Upper lobe of right lung (tissue), 1 donor: ENCODE data around the gene C5orf47. TPM values are rescaled to one million over a fixed set of nuclear protein-coding genes. Genes with fewer than 3 reads are reported as not detected.
"Not testable (repeated sequence)": the region's sequence is repeated elsewhere in the genome, so short reads cannot be mapped to it uniquely, and the experiment has no call there.

Experiments
- ATAC-seq: fragments of 200-7000 bp; cut with Tn5 transposase; one replicate; pipeline ENCODE4 v1.9.1; 2020; ENCODE audit warnings: mild to moderate bottlenecking, moderate library complexity
- DNase-seq: peaks from one replicate; pipeline ENCODE4 v3.0.0-alpha.2; 2020
- H3K27ac ChIP-seq: fragments of 200-600 bp; one replicate; pipeline ENCODE4 v1.8.0; 2022
- H3K27me3 ChIP-seq: fragments of 200-600 bp; one replicate; pipeline ENCODE4 v1.8.0; 2022; ENCODE audit warnings: mild to moderate bottlenecking
- H3K36me3 ChIP-seq: fragments of 200-600 bp; one replicate; pipeline ENCODE4 v1.8.0; 2022
- H3K4me1 ChIP-seq: fragments of 200-600 bp; one replicate; pipeline ENCODE4 v1.8.0; 2022
- H3K4me3 ChIP-seq: fragments of 200-600 bp; one replicate; pipeline ENCODE4 v1.8.0; 2022; ENCODE audit warnings: mild to moderate bottlenecking
- H3K9me3 ChIP-seq: fragments of 200-600 bp; one replicate; pipeline ENCODE4 v1.8.0; 2022
- intact Hi-C: fragments of 100-400 bp; cut with DNase I; formaldehyde crosslinking; loops from one replicate; pipeline ENCODE4 v1.11.0; 2022
- total RNA-seq: library from RNA; stranded (reverse); fragmentation: NEBNext Ultra II Directional; extraction: Animal tissue kit (Norgen Biotek cat#: 25700); gene quantifications from one replicate; pipeline ENCODE4 v1.2.1, GENCODE V29; 2021
- TF ChIP-seq, protein P1 (sequence below): fragments of 200-600 bp; IDR thresholded peaks from one replicate; pipeline ENCODE4 v1.8.0; 2022; ENCODE audit warnings: antibody characterized with exemption
- donor health status: DM: no; HTN: yes; CAD: no; lungs with severe emphysema.

C5orf47 gene
- total RNA-seq, 1 donor from 2014 or later, result not detected

DNA sequence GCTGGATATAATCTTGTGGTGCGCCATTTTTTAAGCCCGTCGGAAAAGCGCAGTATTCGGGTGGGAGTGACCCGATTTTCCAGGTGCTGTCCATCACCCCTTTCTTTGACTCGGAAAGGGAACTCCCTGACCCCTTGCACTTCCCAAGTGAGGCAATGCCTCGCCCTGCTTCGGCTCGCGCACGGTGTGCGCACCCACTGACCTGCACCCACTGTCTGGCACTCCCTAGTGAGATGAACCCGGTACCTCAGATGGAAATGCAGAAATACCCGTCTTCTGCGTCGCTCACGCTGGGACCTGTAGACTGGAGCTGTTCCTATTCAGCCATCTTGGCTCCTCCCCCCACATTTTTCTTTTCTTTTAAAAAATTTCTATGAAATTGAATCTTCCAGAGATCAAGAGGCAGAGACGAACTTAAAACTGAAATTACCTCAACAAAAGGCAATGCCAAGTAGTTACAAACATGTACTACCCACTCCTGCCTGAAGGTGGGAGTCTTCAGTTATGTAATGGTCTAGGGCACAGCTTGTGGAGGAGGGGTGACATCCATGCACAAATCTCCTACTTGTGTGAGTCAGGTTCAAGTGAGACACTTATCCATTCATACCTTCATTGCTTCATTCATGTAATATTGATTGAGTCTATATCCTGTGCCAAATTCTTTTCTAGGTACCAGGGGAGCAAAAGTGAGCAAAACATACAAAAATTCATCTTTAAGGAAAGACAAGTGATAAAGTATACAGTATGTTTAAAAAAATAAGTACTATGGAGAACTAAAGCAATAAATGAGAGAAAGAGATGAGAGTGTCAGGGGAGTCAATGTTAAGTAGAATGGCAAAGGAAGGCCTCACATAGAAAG is 31.3 kb downstream of the C5orf47 start:
- not testable (repeated sequence) for DNase-seq
- peak; percentile 35 for ATAC-seq

DNA sequence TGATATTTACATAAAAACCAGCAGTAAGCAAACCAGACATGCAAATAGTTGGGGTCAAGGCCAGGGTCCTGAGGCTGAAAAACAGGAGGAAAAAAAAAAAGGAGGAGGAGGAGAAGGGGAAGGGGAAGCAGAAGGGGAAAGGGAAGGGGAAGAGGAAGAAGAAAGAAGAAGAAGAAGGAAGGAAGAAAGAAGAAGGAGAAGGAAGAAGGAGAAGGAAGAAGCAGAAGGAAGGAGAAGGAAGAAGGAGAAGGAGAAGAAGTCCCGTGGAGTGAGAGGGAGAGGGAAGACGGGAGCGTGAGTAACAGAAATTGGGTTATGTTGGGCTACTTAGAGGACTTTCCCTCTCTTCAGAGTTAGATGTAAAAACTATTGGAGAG is 31.9 kb downstream of the C5orf47 start:
- intact Hi-C loops, result no loop called here

More for the DNA sequence above, 31.3 kb downstream of the C5orf47 start:
- intact Hi-C loops, H3K27ac ChIP-seq, H3K27me3 ChIP-seq, H3K36me3 ChIP-seq, H3K9me3 ChIP-seq, H3K4me1 ChIP-seq, H3K4me3 ChIP-seq: not testable (repeated sequence)
- TF ChIP-seq, protein P1, sequence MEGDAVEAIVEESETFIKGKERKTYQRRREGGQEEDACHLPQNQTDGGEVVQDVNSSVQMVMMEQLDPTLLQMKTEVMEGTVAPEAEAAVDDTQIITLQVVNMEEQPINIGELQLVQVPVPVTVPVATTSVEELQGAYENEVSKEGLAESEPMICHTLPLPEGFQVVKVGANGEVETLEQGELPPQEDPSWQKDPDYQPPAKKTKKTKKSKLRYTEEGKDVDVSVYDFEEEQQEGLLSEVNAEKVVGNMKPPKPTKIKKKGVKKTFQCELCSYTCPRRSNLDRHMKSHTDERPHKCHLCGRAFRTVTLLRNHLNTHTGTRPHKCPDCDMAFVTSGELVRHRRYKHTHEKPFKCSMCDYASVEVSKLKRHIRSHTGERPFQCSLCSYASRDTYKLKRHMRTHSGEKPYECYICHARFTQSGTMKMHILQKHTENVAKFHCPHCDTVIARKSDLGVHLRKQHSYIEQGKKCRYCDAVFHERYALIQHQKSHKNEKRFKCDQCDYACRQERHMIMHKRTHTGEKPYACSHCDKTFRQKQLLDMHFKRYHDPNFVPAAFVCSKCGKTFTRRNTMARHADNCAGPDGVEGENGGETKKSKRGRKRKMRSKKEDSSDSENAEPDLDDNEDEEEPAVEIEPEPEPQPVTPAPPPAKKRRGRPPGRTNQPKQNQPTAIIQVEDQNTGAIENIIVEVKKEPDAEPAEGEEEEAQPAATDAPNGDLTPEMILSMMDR, result peak; percentile 45

DNA sequence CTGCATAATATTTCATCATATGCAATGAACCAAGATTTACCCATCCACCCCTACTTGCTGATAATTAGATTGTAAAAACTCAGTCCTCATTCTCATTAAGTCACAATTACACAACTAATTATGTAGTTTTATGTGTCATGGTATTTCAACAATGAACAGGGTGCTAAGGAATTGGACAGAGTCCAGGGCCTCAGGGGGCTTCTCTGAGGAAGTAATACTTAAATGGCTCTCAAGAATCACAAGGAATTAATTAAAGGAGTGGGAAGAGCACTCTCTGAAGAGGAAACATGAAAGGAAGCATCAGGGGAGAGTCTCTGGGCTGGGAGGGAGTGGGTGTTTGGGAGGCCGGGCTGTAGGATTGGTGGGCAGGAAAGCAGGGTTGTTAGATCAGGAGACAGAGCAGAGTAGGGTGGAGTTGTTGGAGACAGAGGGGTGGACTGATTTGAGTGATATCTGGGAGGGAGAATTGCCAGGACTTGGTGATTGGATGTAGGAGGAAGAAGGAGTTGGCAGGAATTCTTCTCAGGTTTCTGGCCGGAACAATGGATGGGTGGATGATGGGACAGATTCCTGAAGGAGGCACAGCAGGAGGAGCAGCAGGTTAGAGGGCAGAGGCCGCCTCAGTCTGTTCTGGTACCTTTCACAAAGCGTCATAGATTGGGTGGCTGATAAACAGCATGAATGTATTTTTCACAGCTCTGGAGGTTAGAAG is 33.6 kb downstream of the C5orf47 start:
- no peak for DNase-seq
- Histone ChIP-seq H3K9me3 (no peaks in the 10 kb centered on the region), H3K27ac (no peak overlapping the region), H3K27me3 (no peaks in the 10 kb centered on the region), H3K4me3 (no peak overlapping the region), H3K4me1 (no peaks in the 10 kb centered on the region), H3K36me3 (no peaks in the 10 kb centered on the region)
- TF ChIP-seq, protein P1, result no peak
- no peak for ATAC-seq
- intact Hi-C loops, result no loop called here

More for the DNA sequence above, 31.9 kb downstream of the C5orf47 start:
- Histone ChIP-seq H3K4me3 (no peak overlapping the region), H3K27me3 (no peaks in the 10 kb centered on the region), H3K27ac (no peak overlapping the region), H3K36me3 (no peaks in the 10 kb centered on the region), H3K4me1 (no peaks in the 10 kb centered on the region), H3K9me3 (no peaks in the 10 kb centered on the region)
- no peak for ATAC-seq
- DNase-seq, result no peak
- TF ChIP-seq, protein P1, result no peak

DNA sequence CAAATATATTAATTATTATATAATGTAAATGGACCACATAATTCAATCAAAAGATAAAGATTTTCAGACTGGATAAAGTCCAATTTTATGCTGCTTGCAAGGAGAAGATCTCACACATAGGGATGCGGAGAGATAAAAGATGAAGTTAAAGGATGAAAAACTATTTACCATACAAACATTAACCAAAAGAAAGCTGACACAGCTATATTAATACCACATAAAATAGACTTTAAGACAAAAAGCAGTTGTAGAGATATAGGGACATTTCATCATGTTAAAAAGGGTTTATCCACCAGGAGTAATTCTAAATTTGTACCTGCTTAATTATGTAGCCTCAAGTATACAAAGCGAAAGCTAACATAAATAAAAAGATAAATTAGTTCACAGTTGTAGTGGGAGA is 41.3 kb downstream of the C5orf47 start:
- Histone ChIP-seq H3K9me3 (no peaks in the 10 kb centered on the region), H3K27me3 (no peaks in the 10 kb centered on the region), H3K4me3 (no peak overlapping the region), H3K4me1 (no peaks in the 10 kb centered on the region), H3K36me3 (no peaks in the 10 kb centered on the region), H3K27ac (no peak overlapping the region)
- no peak for ATAC-seq
- no peak for DNase-seq
- TF ChIP-seq, protein P1, result no peak
- intact Hi-C loops, result no loop called here

DNA sequence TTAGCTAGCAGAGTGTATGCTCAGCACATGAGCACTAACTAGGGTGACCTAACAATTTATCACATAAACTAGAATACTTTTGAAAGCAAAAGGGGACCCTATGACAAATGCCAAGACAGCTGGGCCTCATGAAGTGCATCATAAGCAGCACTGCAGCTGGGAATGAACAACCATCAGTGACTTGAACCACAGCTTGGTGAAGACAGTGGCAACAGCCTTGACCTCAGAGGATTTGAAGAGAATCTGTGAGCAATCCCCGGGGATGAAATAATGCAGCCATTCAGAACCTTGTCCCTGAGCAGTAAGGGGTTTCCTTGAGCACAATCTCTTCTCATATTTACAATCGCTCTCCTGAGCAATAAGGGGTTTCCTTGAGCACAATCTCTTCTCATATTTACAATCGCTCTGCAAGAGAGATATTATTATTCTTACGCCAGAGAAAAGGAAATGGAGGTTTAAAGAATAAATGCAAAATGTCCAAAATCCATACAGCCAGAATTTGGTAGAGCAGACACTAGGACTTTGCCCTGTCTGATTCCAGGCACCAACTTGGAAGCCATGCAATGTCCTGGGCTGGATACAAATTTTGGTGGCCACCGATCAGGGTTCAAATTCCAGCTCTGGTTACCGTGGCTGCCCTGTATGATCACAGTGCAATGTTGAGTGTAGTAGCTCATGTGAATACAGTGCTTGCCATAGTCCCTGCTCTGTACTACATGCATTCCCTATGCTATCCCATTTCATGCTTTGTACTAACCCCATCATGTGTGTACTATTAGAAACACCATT is 55.7 kb downstream of the C5orf47 start:
- intact Hi-C loops, result loop anchor here (10.0 kb wide), 1 partner anchor 270 kb away; no protein-coding TSS in a partner anchor
- TF ChIP-seq, protein P1, result no peak
- ATAC-seq, result no peak
- Histone ChIP-seq H3K27ac (no peak overlapping the region), H3K27me3 (peaks cover 14% of the 10 kb centered on the region), H3K4me1 (no peaks in the 10 kb centered on the region), H3K4me3 (no peak overlapping the region), H3K36me3 (no peaks in the 10 kb centered on the region), H3K9me3 (no peaks in the 10 kb centered on the region)
- DNase-seq, result no peak
